Fibroblast of the aortic adventitia (primary cell): ENCODE results near the gene CFI. TPM values are rescaled to one million over a fixed set of nuclear protein-coding genes. Genes with fewer than 3 reads are reported as not detected.

Experiments
- DNase-seq: peaks from one replicate; pipeline ENCODE4 v3.0.0-alpha.2; 2010; ENCODE audit warnings: low read depth
- H3K4me3 ChIP-seq: 2 replicates; pipeline ENCODE4 v1.5.1; 2011; ENCODE audit warnings: low read depth, mild to moderate bottlenecking, control low read depth, low read length, moderate library complexity
- CTCF ChIP-seq: IDR thresholded peaks from 2 replicates; pipeline ENCODE4 v1.5.1; 2011; ENCODE audit warnings: mild to moderate bottlenecking, low read length, control low read depth, inconsistent platforms; ENCODE audit not compliant: insufficient read depth
- total RNA-seq: library from RNA; depleted of rRNA; stranded (reverse); fragments of >200 nt; gene quantifications from 2 replicates; pipeline ENCODE4 v1.2.3, GENCODE V29; 2012; ENCODE audit warnings: low replicate concordance

Gene CFI
- total RNA-seq, 1 donor: 17.6 TPM

- H3K4me3 ChIP-seq: peak overlapping the region; percentile 91
- DNase-seq: peak; percentile 20
- no peak for TF ChIP-seq CTCF
Measured at GRCh38 chr4:109729117-109729717, 72.6 kb downstream of the CFI start.

- H3K4me3 ChIP-seq: peak overlapping the region; percentile 10
- no peak for DNase-seq
- no peak for TF ChIP-seq CTCF
Measured at GRCh38 chr4:109728385-109728784, 73.4 kb downstream of the CFI start.

- H3K4me3 ChIP-seq: no peak overlapping the region
- TF ChIP-seq CTCF: no peak
- no peak for DNase-seq
Measured at GRCh38 chr4:109723110-109723509, 78.7 kb downstream of the CFI start.

GRCh38 chr4:109722357-109722756 is 79.4 kb downstream of the CFI start:
- no peak for TF ChIP-seq CTCF
- no peak overlapping the region for H3K4me3 ChIP-seq
- no peak for DNase-seq

GRCh38 chr4:109721033-109721432 is 80.8 kb downstream of the CFI start:
- no peak overlapping the region for H3K4me3 ChIP-seq
- no peak for DNase-seq
- TF ChIP-seq CTCF: no peak

- no peak for TF ChIP-seq CTCF
- DNase-seq: no peak
- H3K4me3 ChIP-seq: no peak overlapping the region
Measured at GRCh38 chr4:109719604-109720003, 82.2 kb downstream of the CFI start.

GRCh38 chr4:109718759-109719158 is 83.0 kb downstream of the CFI start:
- H3K4me3 ChIP-seq: no peak overlapping the region
- no peak for TF ChIP-seq CTCF
- no peak for DNase-seq
